Effector memory CD8-positive, alpha-beta T cell (primary cell): Measurements from ENCODE around the gene PLGRKT.
"Not testable (repeated sequence)": the region's sequence is repeated elsewhere in the genome, so short reads cannot be mapped to it uniquely, and the experiment has no call there.

Source experiments
- ATAC-seq: fragments of 150-1000 bp; cut with Tn5 transposase; replicated peaks from 2 replicates; pipeline ENCODE4 v1.10.0; 2021; ENCODE audit warnings: mild to moderate bottlenecking, moderate library complexity
- DNase-seq, 3 experiments: peaks; one replicate each; pipeline ENCODE4 v3.0.0; 2021
- H3K27ac Mint-ChIP-seq, 2 donors: one replicate each; pipeline ENCODE4 v1.8.0; 2022; ENCODE audit warnings: mild to moderate bottlenecking in 2 of 2, mixed read lengths in 2 of 2, moderate library complexity in 2 of 2
- H3K27me3 Mint-ChIP-seq, 2 donors: one replicate each; pipeline ENCODE4 v1.8.0; 2022; ENCODE audit warnings: mixed read lengths in 2 of 2
- H3K36me3 Mint-ChIP-seq: one replicate; pipeline ENCODE4 v1.8.0; 2022; ENCODE audit warnings: mild to moderate bottlenecking, moderate library complexity, mixed read lengths; ENCODE audit not compliant: insufficient read depth
- H3K4me1 Mint-ChIP-seq, 2 donors: one replicate each; pipeline ENCODE4 v1.8.0; 2022; ENCODE audit warnings: low read depth in 2 of 2, mixed read lengths in 2 of 2
- H3K4me3 Mint-ChIP-seq, 2 donors: one replicate each; pipeline ENCODE4 v1.8.0; 2022; ENCODE audit warnings: mild to moderate bottlenecking in 2 of 2, mixed read lengths in 2 of 2, moderate library complexity in 2 of 2
- H3K9me3 Mint-ChIP-seq, 2 donors: one replicate each; pipeline ENCODE4 v1.8.0; 2022; ENCODE audit warnings: mixed read lengths in 2 of 2

Gene PLGRKT

DNA sequence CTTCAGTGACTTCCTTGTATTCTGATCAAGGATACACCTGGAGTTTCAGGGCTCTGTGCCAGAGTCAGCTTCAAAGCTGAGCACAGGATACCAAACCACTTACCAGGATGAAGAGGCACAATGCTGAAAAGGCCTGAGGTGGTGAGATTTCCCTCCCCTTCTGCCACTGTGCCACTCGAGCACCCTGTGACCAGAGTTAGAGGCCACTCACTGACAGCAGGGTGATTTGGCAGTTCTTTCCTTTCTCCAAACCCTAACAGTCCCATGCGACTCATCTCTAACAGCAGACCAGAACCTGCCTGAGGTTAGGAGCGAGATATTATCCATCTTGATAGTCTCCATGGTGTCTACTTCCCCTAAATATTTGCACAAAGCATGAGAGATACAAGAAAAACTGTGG lies 1.8 kb downstream of the PLGRKT start:
- H3K27ac Mint-ChIP-seq: no peak overlapping the region
- no peak for DNase-seq
- H3K9me3 Mint-ChIP-seq: no peaks in the 10 kb centered on the region
- peak overlapping the region in 1 of 2 donors; percentile 86 for H3K4me3 Mint-ChIP-seq
- peaks cover 23 to 25% of the 10 kb centered on the region in 2 donors for H3K4me1 Mint-ChIP-seq
- no peaks in the 10 kb centered on the region for H3K27me3 Mint-ChIP-seq
- H3K36me3 Mint-ChIP-seq: peaks cover 34% of the 10 kb centered on the region
- no peak for ATAC-seq

GRCh38 chr9:5433841-5434810 lies 3.6 kb downstream of the PLGRKT start:
- not testable (repeated sequence) for H3K4me3 Mint-ChIP-seq, H3K27ac Mint-ChIP-seq, ATAC-seq, H3K27me3 Mint-ChIP-seq, H3K9me3 Mint-ChIP-seq, DNase-seq
- Mint-ChIP-seq H3K4me1 (peaks cover 23 to 25% of the 10 kb centered on the region in 2 donors), H3K36me3 (peaks cover 36% of the 10 kb centered on the region)

- ATAC-seq, H3K27ac Mint-ChIP-seq, H3K27me3 Mint-ChIP-seq, H3K9me3 Mint-ChIP-seq, H3K4me3 Mint-ChIP-seq, DNase-seq: not testable (repeated sequence)
- Mint-ChIP-seq H3K4me1 (peaks cover 17 to 18% of the 10 kb centered on the region in 2 donors), H3K36me3 (peaks cover 34% of the 10 kb centered on the region)
Observed at GRCh38 chr9:5433328-5433727, 4.4 kb downstream of the PLGRKT start.

DNA sequence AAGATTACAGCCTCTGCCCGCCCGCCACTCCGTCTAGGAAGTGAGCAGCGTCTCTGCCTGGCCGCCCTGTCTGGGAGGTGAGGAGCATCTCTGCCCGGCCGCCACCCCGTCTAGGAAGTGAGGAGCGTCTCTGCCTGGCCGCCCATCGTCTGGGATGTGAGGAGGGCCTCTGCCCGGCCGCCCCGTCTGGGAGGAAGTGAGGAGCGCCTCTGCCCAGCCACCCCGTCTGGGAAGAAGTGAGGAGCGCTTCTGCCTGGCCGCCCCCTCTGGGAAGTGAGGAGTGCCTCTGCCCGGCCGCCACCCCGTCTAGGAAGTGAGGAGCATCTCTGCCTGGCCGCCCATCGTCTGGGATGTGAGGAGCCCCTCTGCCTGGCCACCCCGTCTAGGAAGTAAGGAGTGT lies 4.8 kb downstream of the PLGRKT start:
- not testable (repeated sequence) for H3K27me3 Mint-ChIP-seq, ATAC-seq, DNase-seq, H3K4me3 Mint-ChIP-seq, H3K9me3 Mint-ChIP-seq
- peaks cover 13 to 14% of the 10 kb centered on the region in 2 donors for H3K4me1 Mint-ChIP-seq
- H3K36me3 Mint-ChIP-seq: peaks cover 32% of the 10 kb centered on the region
- peak overlapping the region in 1 of 2 donors; percentile 82 for H3K27ac Mint-ChIP-seq

- Mint-ChIP-seq H3K36me3 (peaks cover 25% of the 10 kb centered on the region), H3K27me3 (no peaks in the 10 kb centered on the region), H3K27ac (peak overlapping the region in 1 of 2 donors; percentile 15), H3K9me3 (no peaks in the 10 kb centered on the region), H3K4me1 (no peaks in the 10 kb centered on the region), H3K4me3 (no peak overlapping the region)
- no peak for DNase-seq
- ATAC-seq: no peak
Observed at GRCh38 chr9:5430912-5431311, 6.8 kb downstream of the PLGRKT start.

GRCh38 chr9:5429873-5430564 lies 7.7 kb downstream of the PLGRKT start:
- Mint-ChIP-seq H3K27ac (no peak overlapping the region), H3K27me3 (no peaks in the 10 kb centered on the region), H3K36me3 (peaks cover 19% of the 10 kb centered on the region), H3K4me1 (peaks cover 0 to 2% of the 10 kb centered on the region in 2 donors), H3K4me3 (no peak overlapping the region), H3K9me3 (no peaks in the 10 kb centered on the region)
- ATAC-seq: no peak
- DNase-seq: no peak

- no peak overlapping the region for H3K27ac Mint-ChIP-seq
- peaks cover 0 to 5% of the 10 kb centered on the region in 2 donors for H3K4me1 Mint-ChIP-seq
- no peak overlapping the region for H3K4me3 Mint-ChIP-seq
- DNase-seq (no peak), ATAC-seq (no peak)
- peaks cover 18% of the 10 kb centered on the region for H3K36me3 Mint-ChIP-seq
- H3K9me3 Mint-ChIP-seq: no peaks in the 10 kb centered on the region
- H3K27me3 Mint-ChIP-seq: no peaks in the 10 kb centered on the region
Observed at GRCh38 chr9:5428794-5429528, 8.8 kb downstream of the PLGRKT start.

DNA sequence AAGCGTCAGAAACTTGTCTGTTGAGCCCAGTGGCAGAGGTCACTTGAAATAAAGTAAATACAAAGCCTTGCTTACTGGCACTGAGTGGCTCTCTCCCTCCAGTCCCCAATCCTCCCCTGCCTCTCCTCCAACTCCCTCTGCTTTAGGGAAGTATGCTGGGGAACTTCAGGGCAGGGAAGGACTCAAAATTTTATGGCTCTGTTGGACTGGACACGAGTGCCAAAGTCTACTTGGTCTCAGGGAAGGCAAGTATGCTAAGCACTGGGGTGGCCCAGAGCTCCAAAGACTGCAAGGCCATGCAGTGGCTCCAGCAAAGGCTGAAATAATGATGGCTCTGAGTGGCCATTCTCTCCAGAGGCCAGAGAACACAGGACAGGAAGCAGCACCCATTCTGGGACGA lies 9.6 kb downstream of the PLGRKT start:
- Mint-ChIP-seq H3K27ac (peak overlapping the region in 1 of 2 donors; percentile 64), H3K27me3 (no peaks in the 10 kb centered on the region), H3K36me3 (peaks cover 16% of the 10 kb centered on the region), H3K4me3 (no peak overlapping the region), H3K9me3 (no peaks in the 10 kb centered on the region), H3K4me1 (peaks cover 0 to 5% of the 10 kb centered on the region in 2 donors)
- no peak for ATAC-seq
- no peak for DNase-seq

GRCh38 chr9:5427005-5427404 lies 10.7 kb downstream of the PLGRKT start:
- Mint-ChIP-seq H3K4me1 (peaks cover 0 to 5% of the 10 kb centered on the region in 2 donors), H3K36me3 (peaks cover 14% of the 10 kb centered on the region), H3K4me3 (no peak overlapping the region), H3K9me3 (no peaks in the 10 kb centered on the region), H3K27ac (no peak overlapping the region), H3K27me3 (no peaks in the 10 kb centered on the region)
- ATAC-seq: no peak
- no peak for DNase-seq

DNA sequence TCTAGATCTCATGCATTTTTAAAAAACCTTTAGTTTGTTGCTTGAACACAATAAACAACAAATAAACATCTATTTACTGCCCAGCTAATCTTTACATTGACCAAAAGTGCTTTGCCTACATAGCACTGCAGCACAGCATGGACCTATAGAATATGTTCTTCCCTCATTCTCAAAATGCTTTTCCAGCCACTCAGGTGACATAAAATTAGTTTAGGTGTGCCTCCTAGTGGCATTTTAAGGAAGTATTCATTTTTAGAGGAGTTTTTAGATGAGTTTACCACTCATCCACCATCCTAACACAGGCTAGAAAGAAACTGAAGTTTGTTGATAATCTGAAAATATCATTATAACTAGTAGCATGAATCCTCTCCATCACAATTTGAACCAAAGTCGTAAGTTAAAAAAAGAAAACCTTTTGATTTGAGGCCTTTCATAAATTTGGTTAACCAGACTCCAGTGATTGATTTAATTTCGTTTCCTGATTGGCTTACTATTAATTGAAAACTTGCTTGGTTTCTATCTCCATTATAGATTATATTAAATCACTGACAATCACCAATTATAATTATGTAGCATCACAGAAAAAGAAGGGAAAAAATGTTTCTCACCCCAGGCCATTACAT lies 12.6 kb downstream of the PLGRKT start:
- Mint-ChIP-seq H3K36me3 (peaks cover 6% of the 10 kb centered on the region), H3K4me1 (peaks cover 0 to 5% of the 10 kb centered on the region in 2 donors), H3K27me3 (no peaks in the 10 kb centered on the region), H3K27ac (no peak overlapping the region), H3K4me3 (no peak overlapping the region), H3K9me3 (no peaks in the 10 kb centered on the region)
- peak; percentile 74 for ATAC-seq
- DNase-seq: no peak

- H3K4me1 Mint-ChIP-seq: peaks cover 0 to 15% of the 10 kb centered on the region in 2 donors
- no peaks in the 10 kb centered on the region for H3K27me3 Mint-ChIP-seq
- H3K9me3 Mint-ChIP-seq: no peaks in the 10 kb centered on the region
- ATAC-seq (no peak), DNase-seq (no peak)
- no peak overlapping the region for H3K4me3 Mint-ChIP-seq
- H3K27ac Mint-ChIP-seq: no peak overlapping the region
- no peaks in the 10 kb centered on the region for H3K36me3 Mint-ChIP-seq
Observed at GRCh38 chr9:5422276-5422675, 15.4 kb downstream of the PLGRKT start.

DNA sequence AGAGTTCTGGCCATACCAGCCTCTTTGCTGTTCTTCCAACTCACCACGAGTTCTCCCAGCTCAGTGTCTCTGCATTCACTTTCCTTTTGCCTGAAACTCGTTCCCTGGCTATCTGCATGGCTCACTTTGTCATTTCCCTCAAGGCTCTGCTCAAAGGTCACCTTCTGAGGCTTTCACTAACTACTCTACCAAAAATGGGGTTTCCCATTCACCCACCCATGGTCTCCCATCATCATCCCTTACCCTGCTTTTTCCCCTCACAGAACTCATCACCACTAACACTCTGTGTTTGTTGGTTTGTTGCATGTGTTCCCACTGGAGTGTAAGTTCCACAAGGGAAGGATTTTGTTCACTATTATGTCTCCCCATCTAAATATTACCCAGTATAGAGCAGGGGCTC lies 16.6 kb downstream of the PLGRKT start:
- Mint-ChIP-seq H3K27me3 (no peaks in the 10 kb centered on the region), H3K4me1 (peaks cover 0 to 15% of the 10 kb centered on the region in 2 donors), H3K36me3 (no peaks in the 10 kb centered on the region), H3K4me3 (no peak overlapping the region), H3K9me3 (no peaks in the 10 kb centered on the region), H3K27ac (no peak overlapping the region)
- DNase-seq (no peak), ATAC-seq (no peak)

DNA sequence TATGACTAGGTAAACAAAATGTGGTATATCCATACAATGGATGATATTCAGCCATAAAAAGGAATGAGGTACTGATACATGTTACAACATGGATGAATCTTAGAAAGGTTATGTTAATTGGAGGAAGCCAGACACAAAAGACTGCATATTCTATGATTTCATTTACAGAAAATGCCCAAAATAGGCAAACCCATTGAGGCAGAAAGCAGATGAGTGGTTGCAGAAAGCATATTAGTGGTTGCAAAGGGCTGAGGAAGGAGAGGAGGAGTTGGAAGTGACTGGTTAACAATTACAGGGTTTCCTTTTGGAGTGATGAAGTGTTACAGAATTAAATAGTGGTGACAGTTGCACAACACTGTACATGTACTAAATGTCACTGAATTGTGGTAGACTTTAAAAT lies 17.7 kb downstream of the PLGRKT start:
- peak overlapping the region in 1 of 2 donors; percentile 3 for H3K27ac Mint-ChIP-seq

More for the DNA sequence above, 17.7 kb downstream of the PLGRKT start:
- peaks cover 0 to 19% of the 10 kb centered on the region in 2 donors for H3K4me1 Mint-ChIP-seq
- H3K4me3 Mint-ChIP-seq: no peak overlapping the region
- no peak for DNase-seq
- no peaks in the 10 kb centered on the region for H3K27me3 Mint-ChIP-seq
- peaks cover 3% of the 10 kb centered on the region for H3K36me3 Mint-ChIP-seq
- no peaks in the 10 kb centered on the region for H3K9me3 Mint-ChIP-seq
- ATAC-seq: no peak
